CD4-positive, alpha-beta memory T cell (primary cell): ENCODE results near the gene TNFRSF1B. TPM values are rescaled to one million over a fixed set of nuclear protein-coding genes. Genes with fewer than 3 reads are reported as not detected.

Experiments
- CTCF ChIA-PET: fragments of 350-600 bp; sonication (Branson Sonifier 250); formaldehyde crosslinking; loops from one replicate; lab custom pipeline; 2021; ENCODE audit warnings: inconsistent platforms; ENCODE audit not compliant: partially characterized antibody; lab: Charles Lee
- POLR2A ChIA-PET: fragments of 350-600 bp; sonication (Branson Sonifier 250); formaldehyde crosslinking; loops from one replicate; lab custom pipeline; 2021; ENCODE audit not compliant: partially characterized antibody; lab: Charles Lee
- DNase-seq, 5 donors: peaks; one replicate each; pipeline versions ENCODE4 v3.0.0 to v3.0.0-alpha.2; 2020 to 2022; ENCODE audit warnings: mixed read lengths in 1 of 5
- H3K27ac ChIP-seq: one replicate; pipeline ENCODE4 v1.7.0; 2013; ENCODE audit warnings: low read depth, low read length
- H3K27me3 ChIP-seq: 2 replicates; pipeline ENCODE4 v1.7.0; 2013; ENCODE audit warnings: mild to moderate bottlenecking, low read length, moderate library complexity; ENCODE audit not compliant: insufficient read depth
- H3K36me3 ChIP-seq: 2 replicates; pipeline ENCODE4 v1.7.0; 2013; ENCODE audit warnings: mild to moderate bottlenecking, low read length, moderate library complexity; ENCODE audit not compliant: insufficient read depth
- H3K4me1 ChIP-seq: 2 replicates; pipeline ENCODE4 v1.7.0; 2013; ENCODE audit warnings: mild to moderate bottlenecking, low read length, moderate library complexity; ENCODE audit not compliant: insufficient read depth
- H3K4me3 ChIP-seq, 2 donors: one replicate each; pipeline ENCODE4 v1.7.0; 2013; ENCODE audit warnings: low read length in 2 of 2, mild to moderate bottlenecking in 1 of 2
- H3K9me3 ChIP-seq, 2 donors: one replicate each; pipeline ENCODE4 v1.7.0; 2013; ENCODE audit warnings: low read length in 2 of 2, control low read depth in 1 of 2; ENCODE audit not compliant: control insufficient read depth in 1 of 2
- H3K27ac Mint-ChIP-seq, 7 donors: one replicate each; pipeline ENCODE4 v1.8.0; 2020 to 2021; ENCODE audit warnings: mixed read lengths in 7 of 7, mild to moderate bottlenecking in 6 of 7, inconsistent platforms in 3 of 7, moderate library complexity in 3 of 7
- H3K27me3 Mint-ChIP-seq, 2 donors: one replicate each; pipeline ENCODE4 v1.8.0; 2020 to 2021; ENCODE audit warnings: mixed read lengths in 2 of 2
- H3K36me3 Mint-ChIP-seq, 2 donors: one replicate each; pipeline ENCODE4 v1.8.0; 2020 to 2021; ENCODE audit warnings: mixed read lengths in 2 of 2, inconsistent platforms in 1 of 2, mild to moderate bottlenecking in 1 of 2
- H3K4me1 Mint-ChIP-seq, 4 donors: one replicate each; pipeline ENCODE4 v1.8.0; 2020 to 2021; ENCODE audit warnings: mixed read lengths in 4 of 4, mild to moderate bottlenecking in 1 of 4
- H3K4me3 Mint-ChIP-seq, 8 donors: one replicate each; pipeline ENCODE4 v1.8.0; 2020 to 2021; ENCODE audit warnings: mixed read lengths in 8 of 8, mild to moderate bottlenecking in 7 of 8, moderate library complexity in 6 of 8, inconsistent platforms in 3 of 8
- H3K9me3 Mint-ChIP-seq, 8 donors: one replicate each; pipeline ENCODE4 v1.8.0; 2020 to 2021; ENCODE audit warnings: mixed read lengths in 8 of 8, mild to moderate bottlenecking in 5 of 8, inconsistent platforms in 3 of 8, moderate library complexity in 1 of 8
- intact Hi-C: fragments of 100-400 bp; cut with micrococcal nuclease; formaldehyde crosslinking; loops from one replicate; pipeline ENCODE4 v1.15.1; 2023
- polyA plus RNA-seq, 2 donors: library from polyadenylated mRNA; unstranded; fragments of 300-500 nt; fragmentation: Illumina TruSeq; gene quantifications; one replicate each; pipeline ENCODE4 v1.2.3, GENCODE V29; 2021
- total RNA-seq, 2 experiments: library from RNA; stranded (reverse); gene quantifications; one replicate each; pipeline ENCODE4 v1.2.3, GENCODE V29; 2021

The TNFRSF1B gene
- total and polyA plus RNA-seq, 4 experiments from 2014 or later: 111 to 201 (median 130) TPM

- Histone ChIP-seq H3K4me3 (peak overlapping the region in 1 of 2 donors; percentile 86), H3K9me3 (no peaks in the 10 kb centered on the region), H3K36me3 (peaks cover 11% of the 10 kb centered on the region), H3K27me3 (no peaks in the 10 kb centered on the region), H3K4me1 (peaks cover 54% of the 10 kb centered on the region), H3K27ac (peak overlapping the region; percentile 82)
- DNase-seq: no peak
- peaks cover 9 to 17% of the 10 kb centered on the region in 2 donors for H3K36me3 Mint-ChIP-seq
- POLR2A ChIA-PET: interaction anchor here (1.0 to 3.5 kb wide), 3 partner anchors 12 to 323 kb away, joined by 3 to 22 read pairs (median 4); no protein-coding TSS in a partner anchor
- CTCF ChIA-PET: interaction anchor here (1.7 kb wide), 2 partner anchors 20 to 107 kb away, joined by 5 to 6 read pairs; no protein-coding TSS in a partner anchor
- H3K4me3 Mint-ChIP-seq: peak overlapping the region; percentile 88 to 93 (median 91)
- peaks cover 19 to 33% (median 28%) of the 10 kb centered on the region in 4 donors for H3K4me1 Mint-ChIP-seq
- H3K9me3 Mint-ChIP-seq: no peaks in the 10 kb centered on the region
- intact Hi-C loops: no loop called here
- no peaks in the 10 kb centered on the region for H3K27me3 Mint-ChIP-seq
- H3K27ac Mint-ChIP-seq: peak overlapping the region in 6 of 7 donors; percentile 38 to 86 (median 72)
These were observed 64.4 kb downstream of the TNFRSF1B start for GRCh38 chr1:12231276-12231595.

- Histone ChIP-seq H3K4me1 (peaks cover 54% of the 10 kb centered on the region), H3K27ac (no peak overlapping the region), H3K9me3 (no peaks in the 10 kb centered on the region), H3K4me3 (no peak overlapping the region), H3K27me3 (no peaks in the 10 kb centered on the region), H3K36me3 (peaks cover 11% of the 10 kb centered on the region)
- ChIA-PET CTCF (interaction anchor here (1.7 kb wide), 1 partner anchor 108 kb away, joined by 6 read pairs; no protein-coding TSS in a partner anchor), POLR2A (no interaction called here)
- intact Hi-C loops: no loop called here
- peak overlapping the region in 5 of 7 donors; percentile 9 to 53 (median 38) for H3K27ac Mint-ChIP-seq
- H3K9me3 Mint-ChIP-seq: no peaks in the 10 kb centered on the region
- H3K4me3 Mint-ChIP-seq: peak overlapping the region in 5 of 8 donors; percentile 17 to 69 (median 59)
- H3K4me1 Mint-ChIP-seq: peaks cover 23 to 39% (median 30%) of the 10 kb centered on the region in 4 donors
- no peak for DNase-seq
- H3K36me3 Mint-ChIP-seq: peaks cover 17 to 25% of the 10 kb centered on the region in 2 donors
- no peaks in the 10 kb centered on the region for H3K27me3 Mint-ChIP-seq
These were observed 65.4 kb downstream of the TNFRSF1B start for GRCh38 chr1:12232221-12232620.

GRCh38 chr1:12244078-12244477 lies 77.3 kb downstream of the TNFRSF1B start:
- CTCF ChIA-PET: interaction anchor here (1.7 to 17.4 kb wide), 3 partner anchors 9 to 132 kb away, joined by 4 to 169 read pairs (median 9); no protein-coding TSS in a partner anchor
- Histone ChIP-seq H3K4me3 (no peak overlapping the region), H3K27me3 (no peaks in the 10 kb centered on the region), H3K36me3 (peaks cover 44% of the 10 kb centered on the region), H3K4me1 (no peaks in the 10 kb centered on the region), H3K27ac (no peak overlapping the region), H3K9me3 (no peaks in the 10 kb centered on the region)
- Mint-ChIP-seq H3K27me3 (no peaks in the 10 kb centered on the region), H3K4me1 (peaks cover 0 to 13% (median 5%) of the 10 kb centered on the region in 4 donors), H3K9me3 (no peaks in the 10 kb centered on the region), H3K36me3 (peaks cover 54 to 56% of the 10 kb centered on the region in 2 donors), H3K4me3 (no peak overlapping the region), H3K27ac (no peak overlapping the region)
- POLR2A ChIA-PET: interaction anchor here (0.8 kb wide), 1 partner anchor 34 kb away, joined by 5 read pairs; no protein-coding TSS in a partner anchor
- DNase-seq: peak in 2 of 5 donors; percentile 13 to 38
- intact Hi-C loops: loop anchor here (1.0 kb wide), 1 partner anchor 126 kb away; no protein-coding TSS in a partner anchor

- intact Hi-C loops: loop anchor here (1.0 kb wide), 1 partner anchor 126 kb away; no protein-coding TSS in a partner anchor
- ChIA-PET CTCF (interaction anchor here (1.7 to 17.4 kb wide), 3 partner anchors 10 to 132 kb away, joined by 4 to 169 read pairs (median 9); no protein-coding TSS in a partner anchor), POLR2A (interaction anchor here (0.8 kb wide), 1 partner anchor 34 kb away, joined by 5 read pairs; no protein-coding TSS in a partner anchor)
These were observed 77.8 kb downstream of the TNFRSF1B start for GRCh38 chr1:12244585-12244984.

GRCh38 chr1:12245116-12245515 lies 78.3 kb downstream of the TNFRSF1B start:
- Histone ChIP-seq H3K36me3 (peaks cover 55% of the 10 kb centered on the region), H3K4me3 (no peak overlapping the region), H3K27ac (no peak overlapping the region), H3K4me1 (no peaks in the 10 kb centered on the region), H3K27me3 (no peaks in the 10 kb centered on the region), H3K9me3 (no peaks in the 10 kb centered on the region)
- peaks cover 0 to 8% (median 3%) of the 10 kb centered on the region in 4 donors for H3K4me1 Mint-ChIP-seq
- ChIA-PET POLR2A (no interaction called here), CTCF (interaction anchor here (0.6 to 17.4 kb wide), 3 partner anchors 25 to 133 kb away, joined by 3 to 169 read pairs (median 4); no protein-coding TSS in a partner anchor)
- no peaks in the 10 kb centered on the region for H3K9me3 Mint-ChIP-seq
- no peaks in the 10 kb centered on the region for H3K27me3 Mint-ChIP-seq
- H3K36me3 Mint-ChIP-seq: peaks cover 57 to 65% of the 10 kb centered on the region in 2 donors
- H3K4me3 Mint-ChIP-seq: no peak overlapping the region
- intact Hi-C loops: no loop called here
- H3K27ac Mint-ChIP-seq: no peak overlapping the region
- no peak for DNase-seq

More at GRCh38 chr1:12244585-12244984, 77.8 kb downstream of the TNFRSF1B start:
- Mint-ChIP-seq H3K9me3 (no peaks in the 10 kb centered on the region), H3K4me1 (peaks cover 0 to 9% (median 4%) of the 10 kb centered on the region in 4 donors), H3K4me3 (no peak overlapping the region), H3K36me3 (peaks cover 58 to 59% of the 10 kb centered on the region in 2 donors), H3K27ac (peak overlapping the region in 1 of 7 donors; percentile 63), H3K27me3 (no peaks in the 10 kb centered on the region)
- no peak overlapping the region for H3K4me3 ChIP-seq
- peaks cover 49% of the 10 kb centered on the region for H3K36me3 ChIP-seq
- H3K4me1 ChIP-seq: no peaks in the 10 kb centered on the region
- no peaks in the 10 kb centered on the region for H3K27me3 ChIP-seq
- no peak for DNase-seq
- H3K27ac ChIP-seq: no peak overlapping the region
- H3K9me3 ChIP-seq: no peaks in the 10 kb centered on the region

GRCh38 chr1:12245733-12246132 lies 78.9 kb downstream of the TNFRSF1B start:
- DNase-seq: no peak
- intact Hi-C loops: no loop called here
- peaks cover 0 to 8% (median 3%) of the 10 kb centered on the region in 4 donors for H3K4me1 Mint-ChIP-seq
- Histone ChIP-seq H3K9me3 (no peaks in the 10 kb centered on the region), H3K4me1 (no peaks in the 10 kb centered on the region), H3K27me3 (no peaks in the 10 kb centered on the region), H3K27ac (no peak overlapping the region), H3K4me3 (no peak overlapping the region), H3K36me3 (peaks cover 60% of the 10 kb centered on the region)
- POLR2A ChIA-PET: no interaction called here
- H3K9me3 Mint-ChIP-seq: no peaks in the 10 kb centered on the region
- H3K36me3 Mint-ChIP-seq: peaks cover 62 to 70% of the 10 kb centered on the region in 2 donors
- H3K27ac Mint-ChIP-seq: no peak overlapping the region
- H3K27me3 Mint-ChIP-seq: no peaks in the 10 kb centered on the region
- CTCF ChIA-PET: interaction anchor here (17.4 kb wide), 1 partner anchor 123 kb away, joined by 169 read pairs; no protein-coding TSS in a partner anchor
- no peak overlapping the region for H3K4me3 Mint-ChIP-seq

GRCh38 chr1:12246584-12246983 lies 79.8 kb downstream of the TNFRSF1B start:
- DNase-seq: no peak
- Mint-ChIP-seq H3K27me3 (no peaks in the 10 kb centered on the region), H3K4me1 (peaks cover 0 to 6% (median 0%) of the 10 kb centered on the region in 4 donors), H3K4me3 (no peak overlapping the region), H3K27ac (no peak overlapping the region), H3K9me3 (no peaks in the 10 kb centered on the region), H3K36me3 (peaks cover 64 to 71% of the 10 kb centered on the region in 2 donors)
- H3K27ac ChIP-seq: no peak overlapping the region
- H3K4me3 ChIP-seq: no peak overlapping the region
- intact Hi-C loops: no loop called here
- H3K9me3 ChIP-seq: no peaks in the 10 kb centered on the region
- no peaks in the 10 kb centered on the region for H3K4me1 ChIP-seq
- CTCF ChIA-PET: interaction anchor here (0.9 to 17.4 kb wide), 2 partner anchors 61 to 124 kb away, joined by 3 to 169 read pairs; no protein-coding TSS in a partner anchor
- POLR2A ChIA-PET: no interaction called here
- H3K36me3 ChIP-seq: peaks cover 67% of the 10 kb centered on the region
- H3K27me3 ChIP-seq: no peaks in the 10 kb centered on the region
